HG03457 (cell line): ENCODE results near the gene RHEB.

Source experiments
- ATAC-seq: cut with Tn5 transposase; IDR thresholded peaks from one replicate; pipeline ENCODE4 v1.9.1; 2021; ENCODE audit warnings: moderate number of reproducible peaks; ENCODE audit not compliant: unreplicated experiment

RHEB gene

DNA sequence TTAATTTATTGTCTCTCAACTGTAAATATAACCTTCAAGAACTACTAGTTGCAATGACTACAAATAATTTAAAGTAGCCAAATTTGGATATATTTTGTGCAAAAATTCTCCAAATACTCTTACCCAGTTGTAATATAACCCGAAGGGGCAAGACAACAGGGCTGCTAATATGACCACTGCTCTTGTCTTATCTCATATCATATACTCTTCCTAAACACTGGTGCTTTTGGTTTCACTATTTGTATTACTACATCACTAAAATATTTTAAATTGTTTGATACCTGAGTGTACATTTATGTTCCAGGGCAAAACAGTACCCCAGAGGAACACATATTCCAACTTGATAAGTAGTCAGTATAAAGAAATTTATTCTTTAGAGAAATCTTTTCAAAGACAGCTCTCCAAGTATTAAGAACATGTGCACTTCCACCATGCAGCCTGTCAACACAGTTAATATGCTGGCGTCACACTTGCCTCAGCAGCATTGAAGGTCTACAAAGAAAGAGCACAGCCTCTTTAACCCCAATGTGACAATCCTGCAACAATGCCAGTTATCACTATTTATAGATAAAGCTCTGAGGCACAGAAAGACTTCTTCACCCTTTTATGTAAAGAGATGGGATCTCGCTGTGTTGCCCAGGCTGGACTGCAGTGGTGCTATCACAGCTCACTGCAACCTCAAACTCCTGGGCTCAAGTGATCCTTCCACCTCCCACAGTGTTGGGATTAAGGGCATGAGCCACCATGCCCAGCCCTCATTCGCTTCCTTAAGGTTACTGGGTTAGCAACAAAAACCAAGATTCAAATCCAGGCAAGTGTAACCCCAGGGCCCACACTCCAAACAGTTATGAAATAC, 37.8 kb downstream of the RHEB start:
- no peak for ATAC-seq

DNA sequence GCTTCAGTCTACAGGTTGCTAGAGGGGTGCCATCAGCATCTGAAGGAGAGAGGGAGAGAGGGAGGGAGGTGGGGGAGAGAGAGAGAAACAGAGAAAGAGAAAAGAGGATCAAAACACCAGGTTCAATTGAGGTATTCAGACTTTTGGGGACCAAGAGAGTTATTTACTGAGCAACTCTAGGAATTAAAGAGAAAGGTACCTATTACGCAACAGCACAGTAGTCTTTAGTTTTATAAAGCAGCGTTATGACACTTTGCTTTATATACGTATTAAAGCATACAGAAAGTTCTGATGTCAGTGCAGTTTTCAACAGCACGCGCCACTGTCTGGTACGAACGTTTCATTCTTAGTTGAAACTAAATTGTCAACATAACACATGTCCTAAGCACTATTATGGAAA, 41.8 kb downstream of the RHEB start:
- no peak for ATAC-seq

DNA sequence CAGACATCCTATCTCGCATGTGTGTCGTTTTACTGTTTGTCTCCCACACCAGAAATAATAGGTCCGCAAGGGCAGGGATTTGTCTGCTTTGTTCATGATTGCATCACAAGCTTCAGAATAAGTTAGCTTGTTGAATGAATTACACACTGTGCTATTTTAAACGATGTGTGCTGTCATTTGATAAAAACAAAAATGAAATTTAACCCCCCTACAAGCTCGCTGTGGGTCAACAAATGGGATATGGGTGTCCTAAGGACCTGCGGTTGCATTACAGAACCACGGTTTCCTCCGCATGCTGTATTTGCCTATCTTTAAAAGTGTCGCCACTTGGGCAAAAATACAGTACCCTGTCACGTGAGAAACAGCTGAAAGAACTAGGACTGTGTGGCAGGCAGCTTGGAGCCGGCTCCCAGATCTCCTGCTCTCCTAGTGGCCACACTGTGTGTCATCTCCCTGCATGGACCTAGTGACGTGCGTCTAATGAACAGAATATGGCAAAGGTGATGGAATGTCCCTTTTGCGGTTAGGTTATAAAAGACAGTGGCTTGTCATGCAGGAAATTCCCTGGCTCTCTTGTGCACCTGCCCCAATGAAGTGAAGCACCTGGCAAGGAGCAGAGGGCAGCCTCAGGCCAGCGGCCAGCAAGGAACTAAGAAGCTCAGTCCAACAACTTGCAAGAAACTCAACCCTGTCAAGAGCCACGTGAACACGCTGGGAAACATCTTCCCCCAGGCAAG, 46.9 kb downstream of the RHEB start:
- ATAC-seq, result peak; percentile 36

DNA sequence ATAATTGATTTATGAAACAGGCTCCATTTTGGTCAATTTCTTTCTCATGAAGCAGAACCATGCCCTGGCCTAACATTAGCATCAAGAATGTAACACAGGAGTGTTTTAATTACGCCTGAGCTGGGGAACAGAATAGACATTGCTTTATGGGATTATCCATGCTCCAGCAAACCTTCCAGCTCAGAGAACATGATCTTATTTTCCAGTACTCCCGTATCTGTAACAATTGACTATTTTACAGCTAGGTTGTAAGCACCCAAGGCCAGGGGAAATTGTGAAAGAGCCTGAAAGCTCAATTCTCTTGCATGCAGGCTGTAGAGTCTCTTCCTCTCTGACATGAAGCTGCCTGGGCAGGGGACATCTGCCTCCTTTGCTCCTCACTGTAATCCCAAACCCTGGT, 49.0 kb downstream of the RHEB start:
- ATAC-seq, result no peak

DNA sequence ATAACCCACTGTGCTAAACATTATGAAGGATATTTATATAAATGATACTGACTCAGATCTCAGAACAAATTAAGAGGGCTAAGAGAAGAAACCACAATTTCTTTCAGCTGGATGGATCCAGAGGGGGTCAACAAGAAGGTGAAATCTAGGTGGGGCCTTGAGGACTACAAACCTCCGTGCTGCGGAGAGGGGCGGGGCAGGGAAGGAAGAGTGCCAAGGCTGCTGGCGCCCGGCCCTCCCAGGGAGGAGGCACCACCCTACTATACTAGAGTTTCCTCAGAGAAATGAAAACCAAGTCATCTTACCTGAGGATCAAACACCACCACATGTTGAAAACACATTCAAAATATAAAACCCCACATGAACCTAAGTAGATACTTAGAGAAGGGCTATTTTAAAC, 50.4 kb downstream of the RHEB start:
- ATAC-seq, result no peak

DNA sequence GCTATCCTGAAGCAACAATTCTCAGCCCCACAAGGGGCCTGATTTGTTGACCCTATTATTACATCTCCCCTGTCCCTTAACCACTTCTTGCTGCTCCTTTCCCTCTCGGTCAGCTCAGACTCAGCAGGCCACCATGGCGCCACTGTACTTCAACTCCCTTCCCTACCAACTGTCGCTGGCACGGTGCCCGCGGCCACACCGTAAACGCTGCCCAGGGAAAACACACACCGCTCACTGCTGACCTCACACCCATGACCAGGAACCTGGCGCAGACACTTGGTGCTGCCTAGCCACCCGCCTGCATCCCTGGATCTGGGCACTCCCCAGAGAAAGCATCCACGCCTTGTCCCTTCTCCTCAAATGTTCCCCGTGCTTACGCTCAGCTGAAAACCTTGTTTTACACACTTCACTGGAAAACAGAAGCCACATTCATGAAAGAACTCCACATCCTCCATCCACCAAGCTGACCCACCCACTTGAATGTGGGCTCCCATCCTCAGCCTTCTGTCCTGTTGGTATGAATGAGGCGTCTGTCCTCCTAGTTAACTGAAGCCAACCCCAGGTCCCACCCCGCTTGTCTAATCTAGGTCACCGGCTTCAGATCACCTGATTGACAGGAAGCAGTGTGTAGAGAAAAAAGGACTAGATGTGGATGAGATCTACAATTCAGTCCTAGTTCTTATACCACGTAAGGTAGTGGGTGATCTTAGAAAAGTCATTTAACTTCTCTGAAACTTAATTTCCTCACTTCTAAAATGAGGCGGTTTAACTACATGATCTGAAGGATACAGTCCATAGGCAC, 51.3 kb downstream of the RHEB start:
- no peak for ATAC-seq

DNA sequence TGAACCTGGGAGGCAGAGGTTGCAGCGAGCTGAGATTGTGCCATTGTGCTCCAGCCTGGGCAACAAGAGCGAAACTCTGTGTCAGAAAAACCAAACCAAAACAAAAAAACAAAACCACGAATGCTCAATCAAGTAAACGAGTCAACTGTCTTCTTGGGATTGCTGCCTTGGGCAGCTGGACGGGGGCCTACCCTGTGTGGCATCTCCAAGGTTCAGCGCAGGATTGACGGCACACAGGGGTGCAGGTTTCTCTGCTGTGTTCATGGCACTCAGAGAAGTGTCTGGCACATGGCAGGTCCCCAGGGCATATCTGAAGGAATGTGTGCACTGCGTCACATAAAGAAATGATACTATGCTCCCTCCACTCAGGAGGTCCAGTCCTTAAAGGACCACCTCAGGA, 54.5 kb downstream of the RHEB start:
- ATAC-seq, result no peak

DNA sequence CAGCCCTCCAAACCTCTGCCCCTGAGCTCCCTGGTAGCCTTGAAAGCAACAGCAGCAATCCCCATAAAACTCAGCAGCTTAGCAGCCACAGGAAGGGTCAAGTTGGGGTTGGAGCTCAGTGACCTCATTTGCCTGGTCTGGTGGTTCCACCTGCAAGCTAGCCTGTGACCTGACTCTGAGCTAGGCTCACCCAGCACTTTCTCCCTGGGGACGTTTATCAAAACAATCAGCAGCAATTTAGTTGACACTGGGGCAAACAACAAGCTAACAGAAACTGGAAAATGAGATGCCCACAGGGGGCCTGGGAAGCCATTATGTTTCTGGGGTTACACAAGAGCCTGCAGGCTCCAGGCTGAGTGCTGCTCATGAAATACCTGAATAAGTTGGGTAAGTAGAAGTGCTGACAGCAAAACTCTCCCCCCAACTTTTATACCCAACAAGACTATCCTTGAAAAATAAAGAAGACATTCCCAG, 57.4 kb downstream of the RHEB start:
- no peak for ATAC-seq

DNA sequence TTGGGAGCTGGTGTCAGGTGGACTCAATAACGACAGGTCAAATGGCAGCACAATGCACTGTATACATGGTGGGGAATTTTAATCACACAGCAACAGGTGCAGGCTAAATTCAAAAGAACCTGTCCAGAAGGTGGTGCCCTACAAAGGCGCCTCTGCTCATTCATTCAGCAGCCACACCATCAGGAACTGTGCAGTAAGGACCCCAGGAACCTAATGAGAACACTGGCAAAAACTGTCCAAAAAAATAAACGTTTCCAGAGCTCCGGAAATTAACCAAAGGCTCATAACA, 57.8 kb downstream of the RHEB start:
- no peak for ATAC-seq

DNA sequence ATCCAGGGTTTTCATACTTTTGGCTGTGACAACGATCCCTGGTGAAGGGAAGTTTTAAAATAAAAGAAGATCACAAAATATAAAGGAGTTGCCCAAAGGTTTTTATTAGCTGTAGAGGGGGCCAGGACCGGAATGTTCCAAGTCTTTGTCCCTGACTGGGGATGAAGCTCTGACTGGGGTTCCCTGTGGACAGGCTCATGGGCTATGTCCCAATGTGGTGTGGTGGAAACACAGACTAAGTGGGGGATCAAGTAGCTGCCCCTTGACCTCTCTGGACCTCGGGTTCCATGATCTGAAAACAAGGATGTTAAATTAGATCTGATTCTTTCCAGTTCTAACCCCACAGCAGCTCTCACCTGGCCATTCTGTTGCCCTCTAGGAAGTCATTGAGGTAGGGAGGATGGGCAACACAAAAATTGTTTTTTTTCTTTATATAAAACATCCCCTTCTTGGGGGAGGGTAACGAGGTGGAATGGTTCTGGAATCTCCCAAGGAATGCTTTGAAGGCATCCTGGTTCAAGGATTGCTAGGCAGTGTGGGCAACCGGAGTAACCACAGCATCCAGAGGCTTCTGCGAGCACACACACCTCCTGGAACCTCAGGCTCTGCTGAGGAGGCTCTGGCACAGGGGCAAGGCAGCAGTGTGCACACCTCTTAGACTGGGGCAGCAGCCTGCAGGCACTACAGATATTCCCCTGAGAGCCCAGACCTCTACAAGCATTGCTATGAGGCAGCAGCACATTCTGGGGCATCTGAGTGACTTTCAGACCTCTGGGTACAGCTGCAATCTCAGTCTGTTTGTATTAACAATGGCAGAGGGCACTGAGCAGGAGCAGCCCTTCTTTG, 58.4 kb downstream of the RHEB start:
- ATAC-seq, result no peak

DNA sequence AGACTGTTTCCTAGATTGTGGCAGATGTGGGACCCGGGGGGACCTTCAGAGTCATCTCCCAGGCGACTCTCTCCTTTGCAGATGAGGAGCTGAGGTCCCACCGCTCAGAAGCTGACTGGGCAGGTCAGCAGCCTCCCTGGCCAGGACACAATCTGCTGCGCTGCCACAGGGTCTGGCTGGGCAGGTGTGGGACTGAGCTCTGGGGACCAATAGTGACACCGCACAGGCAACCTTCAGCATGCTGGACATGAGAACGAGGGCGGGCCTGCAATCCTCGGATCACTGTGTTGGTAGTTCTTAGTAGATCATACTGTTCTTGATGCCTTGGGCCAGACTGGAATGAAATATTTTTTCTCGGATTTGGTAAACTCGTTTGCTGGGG, 59.2 kb downstream of the RHEB start:
- no peak for ATAC-seq

DNA sequence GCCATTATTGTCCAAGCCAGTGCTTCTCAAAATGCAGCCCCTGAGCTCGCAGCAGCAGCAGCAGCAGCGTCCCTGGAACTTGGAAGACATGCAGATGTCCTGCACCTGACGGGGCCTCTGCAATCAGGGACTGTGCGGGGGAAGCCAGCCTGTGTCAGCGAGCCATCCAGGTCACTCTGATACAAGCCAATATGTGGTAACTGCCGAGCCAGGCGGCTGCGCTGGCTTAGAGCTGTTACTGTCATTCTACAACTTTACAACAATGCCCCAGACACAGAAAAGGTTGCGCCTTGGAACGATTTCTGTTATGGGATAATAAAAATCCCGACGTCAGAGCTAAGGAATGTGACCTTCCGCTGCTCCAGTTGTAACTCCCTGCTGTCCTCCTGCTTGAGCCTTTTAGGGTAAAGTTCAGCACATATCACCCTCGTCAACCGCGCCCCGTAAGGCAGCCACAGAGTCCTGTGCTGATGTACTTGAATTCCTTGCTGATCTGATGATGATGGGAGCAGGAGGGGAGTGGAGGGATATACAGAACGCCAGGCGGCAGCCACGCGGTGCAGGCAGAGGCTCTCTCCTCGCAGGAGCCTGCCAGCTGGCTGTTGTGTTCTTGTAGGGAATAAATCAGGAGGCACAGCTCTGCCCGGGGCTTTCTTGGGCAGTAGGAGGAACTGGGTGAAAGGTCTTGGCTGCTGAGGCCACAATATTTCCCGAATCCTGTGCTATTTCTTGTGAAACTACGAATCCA, 59.8 kb downstream of the RHEB start:
- no peak for ATAC-seq

DNA sequence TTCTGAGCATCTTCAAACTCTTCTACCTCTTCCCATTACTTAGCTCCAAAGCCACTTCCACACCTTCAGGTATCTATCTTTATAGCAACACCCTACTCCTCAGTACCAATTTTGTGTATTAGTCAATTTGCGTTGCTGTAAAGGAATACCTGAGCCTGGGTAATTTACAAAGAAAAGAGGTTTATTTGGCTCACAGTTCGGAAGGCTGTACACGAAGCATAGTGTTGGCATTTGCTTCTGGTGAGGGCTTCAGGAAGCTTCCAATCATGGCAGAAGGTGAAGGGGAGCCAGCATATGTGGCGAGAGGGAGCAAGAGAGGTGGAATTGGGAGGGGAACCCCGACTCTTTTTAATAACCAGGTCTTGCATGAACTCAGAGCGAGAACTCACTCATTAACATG, 62.2 kb downstream of the RHEB start:
- ATAC-seq, result no peak

DNA sequence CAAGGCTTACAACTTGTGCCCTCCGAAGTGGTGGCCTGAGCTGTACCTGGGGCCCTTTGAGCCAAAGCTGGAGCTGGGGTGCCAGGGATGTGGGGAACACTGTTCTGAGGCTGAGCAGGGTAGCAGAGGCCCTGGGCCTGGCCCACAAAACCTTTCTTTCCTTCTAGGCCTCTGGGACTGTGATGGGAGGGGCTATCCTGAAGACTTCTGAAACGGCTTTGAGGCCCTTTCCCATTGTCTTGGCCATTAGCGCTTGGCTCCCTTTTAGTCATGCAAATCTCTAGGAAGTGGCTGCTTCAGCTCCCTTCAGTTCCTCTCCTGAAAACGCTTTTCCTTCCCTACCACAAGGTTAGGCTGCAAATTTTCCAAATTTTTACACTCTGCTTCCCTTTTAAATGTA, 62.9 kb downstream of the RHEB start:
- no peak for ATAC-seq

DNA sequence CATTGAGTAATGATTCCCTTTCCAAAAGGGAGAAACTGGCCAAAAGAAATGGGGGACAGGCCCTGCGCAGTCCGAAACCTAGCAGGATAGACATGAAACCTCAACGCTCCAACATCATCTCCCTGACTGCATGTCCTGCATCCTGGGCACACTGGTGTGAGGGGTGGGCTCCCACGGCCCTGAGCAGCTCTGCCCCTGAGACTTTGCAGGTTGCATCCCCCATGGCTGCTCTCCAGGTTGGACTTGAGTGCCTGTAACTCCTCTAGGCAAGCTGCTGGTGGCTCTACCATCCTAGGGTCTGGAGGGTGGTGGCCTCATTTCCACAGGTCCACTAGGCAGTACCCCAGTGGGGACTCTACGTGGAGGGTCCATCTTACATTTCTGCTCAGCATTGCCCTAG, 63.4 kb downstream of the RHEB start:
- ATAC-seq, result no peak

DNA sequence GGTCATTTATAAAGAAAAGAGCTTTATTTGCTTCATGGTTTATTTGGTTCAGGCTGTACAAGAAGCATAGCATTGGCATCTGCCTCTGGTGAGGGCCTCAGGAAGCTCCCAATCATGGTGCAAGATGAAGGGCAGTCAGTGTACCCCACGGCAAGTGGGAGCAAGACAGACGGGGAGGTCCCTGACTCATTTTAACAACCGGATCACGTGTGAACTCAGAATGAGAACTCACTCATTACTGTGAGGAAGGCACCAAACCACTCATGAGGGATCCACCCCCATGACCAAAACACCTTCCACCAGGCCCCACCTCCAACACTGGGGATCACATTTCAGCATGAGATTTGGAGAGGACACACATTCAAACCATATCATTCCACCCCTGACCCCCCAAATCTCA, 64.0 kb downstream of the RHEB start:
- ATAC-seq, result no peak

DNA sequence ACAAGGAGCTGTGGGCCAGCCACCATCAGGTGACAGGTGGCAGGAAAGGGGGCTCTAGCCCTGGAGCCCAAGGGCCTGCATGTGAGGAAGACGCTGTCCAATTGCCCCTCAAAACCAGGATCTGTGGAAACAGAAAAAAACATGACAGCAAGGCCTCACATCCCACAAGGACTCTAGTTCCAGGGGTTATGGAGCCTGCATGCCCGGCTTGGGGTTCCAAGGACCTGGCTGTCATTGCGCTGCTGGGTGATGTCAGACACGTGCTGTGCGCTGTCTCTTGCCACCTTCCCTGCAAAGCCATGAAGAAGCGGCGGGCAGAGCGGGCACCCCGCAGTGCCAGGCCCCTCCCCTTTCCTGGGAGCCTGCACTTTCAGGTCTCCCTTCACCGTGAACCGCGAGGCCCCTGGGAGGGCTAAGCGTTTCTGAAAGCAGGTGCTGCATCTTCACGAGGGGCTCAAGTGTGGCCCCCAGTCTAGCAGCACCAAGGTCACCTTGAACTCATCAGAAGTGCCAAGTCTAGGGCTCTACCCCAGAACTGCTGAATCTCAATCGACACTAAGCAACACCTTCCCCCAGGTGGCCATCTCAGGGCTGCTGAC, 64.7 kb downstream of the RHEB start:
- no peak for ATAC-seq

DNA sequence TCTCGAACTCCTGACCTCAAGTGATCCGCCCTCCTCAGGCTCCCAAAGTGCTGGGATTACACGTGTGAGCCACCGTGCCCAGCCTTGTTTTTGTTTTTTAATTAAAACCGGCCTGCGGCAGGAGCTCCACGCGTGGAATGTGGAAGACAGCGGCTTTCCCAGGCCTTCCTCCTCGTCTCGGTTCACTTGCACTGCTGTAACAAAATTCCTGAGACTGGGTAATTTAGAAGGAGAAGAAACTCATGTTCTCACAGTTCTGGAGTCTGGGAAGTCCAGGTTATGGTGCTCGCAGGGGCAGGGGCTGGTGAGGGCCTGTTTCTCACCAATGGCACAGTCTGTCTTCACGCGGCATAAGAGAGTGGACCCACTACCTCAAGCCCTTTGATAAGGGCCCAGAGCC, 65.4 kb downstream of the RHEB start:
- no peak for ATAC-seq

DNA sequence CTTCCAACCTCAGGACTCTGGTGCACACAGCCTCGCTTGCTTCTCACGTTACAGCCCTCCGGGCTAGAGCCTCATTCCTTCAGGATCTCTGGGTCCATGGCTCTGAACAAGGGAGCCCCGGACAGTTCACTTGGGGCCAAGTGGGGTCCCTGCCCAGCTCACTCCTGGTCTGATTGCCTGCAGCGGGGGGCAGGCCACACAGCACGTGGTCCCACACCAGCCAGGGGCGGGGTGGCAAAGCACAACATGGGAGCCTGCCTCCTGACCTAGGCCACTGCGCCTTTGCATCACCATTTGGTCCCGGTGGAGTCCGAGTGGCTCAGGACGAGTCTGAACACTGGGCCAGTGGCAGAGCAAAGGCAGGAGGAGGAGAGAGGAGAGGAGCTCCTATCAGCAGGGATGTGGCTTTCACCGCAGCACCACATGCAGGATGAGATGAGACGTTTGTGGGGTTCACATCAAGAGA, 66.3 kb downstream of the RHEB start:
- ATAC-seq, result no peak
